Thyroid gland (tissue), 4 donors: ENCODE data around the gene MMD.

Experiments
- CTCF ChIP-seq, 6 experiments: fragments of 200-600 bp in 3 of 6; fragments of 450-650 bp in 3 of 6; sonication (generic) in 3 of 6; IDR thresholded peaks; one replicate each; pipeline ENCODE4 v1.5.1; 2016 to 2019; ENCODE audit warnings: antibody characterized with exemption in 6 of 6, mild to moderate bottlenecking in 2 of 6, inconsistent platforms in 1 of 6, moderate library complexity in 1 of 6
- POLR2A ChIP-seq, 2 donors: fragments of 450-650 bp; IDR thresholded peaks; one replicate each; pipeline ENCODE4 v1.6.1; 2017; ENCODE audit warnings: antibody characterized with exemption in 2 of 2, mild to moderate bottlenecking in 2 of 2, moderate library complexity in 1 of 2

- TF ChIP-seq CTCF (IDR thresholded peaks at IDR 0.05) = no peak
- TF ChIP-seq POLR2A (IDR thresholded peaks at IDR 0.05) = no peak
Measured at GRCh38 chr17:55405600-55405999, 16.0 kb downstream of the MMD start.
